Testis (tissue), 2 donors: Measurements from ENCODE around the gene SLFN11.

Experiments used
- CTCF ChIP-seq, 3 experiments: fragments of 450-650 bp in 2 of 3; fragments of 200-600 bp in 1 of 3; sonication (generic) in 1 of 3; IDR thresholded peaks; one replicate each; pipeline ENCODE4 v1.5.1; 2016 to 2019; ENCODE audit warnings: antibody characterized with exemption in 3 of 3, mild to moderate bottlenecking in 2 of 3, moderate library complexity in 1 of 3
- POLR2A ChIP-seq: fragments of 450-650 bp; IDR thresholded peaks from one replicate; pipeline ENCODE4 v1.6.1; 2017; ENCODE audit warnings: antibody characterized with exemption, mild to moderate bottlenecking, moderate library complexity

DNA sequence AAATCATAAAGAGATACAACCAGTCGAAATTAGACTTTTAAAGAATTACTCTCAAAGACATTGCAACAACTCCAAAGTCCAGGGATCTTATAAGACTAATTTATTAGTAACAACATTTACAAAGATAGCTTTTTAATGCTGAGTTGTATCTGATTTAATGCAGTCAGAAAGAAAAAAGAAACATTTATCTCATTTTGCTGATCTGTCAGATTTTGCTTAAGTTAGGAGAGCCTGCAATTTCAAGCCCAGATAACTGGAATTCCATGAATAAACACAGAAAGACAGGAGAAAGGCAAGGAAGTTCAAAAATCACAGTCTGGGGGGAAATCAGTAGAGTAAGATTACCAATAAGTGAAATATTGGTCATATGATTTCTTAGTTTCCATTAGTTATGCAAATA lies 22.9 kb downstream of the SLFN11 start:
- TF ChIP-seq CTCF (IDR thresholded peaks at IDR 0.05): no peak
- TF ChIP-seq POLR2A: no peak
